TTC549 (cell line): ENCODE measurements around the gene ZNF587B.
"Not testable (repeated sequence)": the region's sequence is repeated elsewhere in the genome, so short reads cannot be mapped to it uniquely, and the experiment has no call there.

Experiments
- FAIRE-seq: peaks from 2 replicates; lab custom pipeline; 2012; peaks lifted over from hg19 to GRCh38; lab: Jason Lieb, UNC

ZNF587B gene

GRCh38 chr19:57830071-57830602, at the start of gene ZNF587B:
TSS of gene ZNF587B (plus strand) at chr19:57830299. CDS start at chr19:57830529, 230 bp downstream.
- FAIRE-seq, result no peak

DNA sequence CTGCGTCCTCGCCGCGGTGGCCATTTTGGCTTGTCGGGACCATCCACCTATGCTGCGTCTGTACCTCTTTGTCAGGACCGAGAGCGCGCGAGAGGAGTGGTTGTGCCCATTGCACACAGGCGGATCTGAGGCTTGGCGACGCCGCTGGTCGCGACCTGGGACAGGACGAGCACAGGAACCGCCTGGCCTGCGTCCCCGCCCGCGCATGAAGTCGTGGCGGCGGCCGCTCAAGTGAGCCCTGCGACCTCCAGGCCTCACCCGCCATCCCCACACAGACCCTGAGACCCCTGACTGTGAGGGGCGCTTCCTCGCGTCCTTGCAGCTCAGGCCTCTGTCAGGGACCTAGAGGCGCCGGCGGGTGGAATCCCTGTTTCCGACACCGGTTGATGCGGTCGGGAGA, 43.8 kb upstream of the ZNF587B start:
- no peak for FAIRE-seq

DNA sequence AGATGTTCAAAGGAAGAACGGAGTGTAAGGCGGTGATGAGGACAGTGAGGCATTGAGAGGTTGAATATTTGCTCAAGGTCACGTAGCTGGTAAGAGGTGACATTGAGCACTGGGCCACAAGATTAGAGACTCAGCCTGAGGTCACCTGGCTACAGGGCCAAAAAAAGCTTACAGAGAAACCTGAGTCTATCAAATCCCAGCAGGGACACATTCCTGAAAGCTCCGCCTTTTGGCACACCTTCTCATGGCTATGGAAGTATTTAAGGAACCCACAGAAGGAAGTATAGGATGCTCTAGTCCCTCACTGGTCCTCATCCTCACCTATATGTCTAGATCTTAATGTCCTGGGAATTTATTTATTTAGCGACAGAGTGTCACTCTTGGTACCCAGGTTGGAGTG, 43.2 kb upstream of the ZNF587B start:
- no peak for FAIRE-seq

DNA sequence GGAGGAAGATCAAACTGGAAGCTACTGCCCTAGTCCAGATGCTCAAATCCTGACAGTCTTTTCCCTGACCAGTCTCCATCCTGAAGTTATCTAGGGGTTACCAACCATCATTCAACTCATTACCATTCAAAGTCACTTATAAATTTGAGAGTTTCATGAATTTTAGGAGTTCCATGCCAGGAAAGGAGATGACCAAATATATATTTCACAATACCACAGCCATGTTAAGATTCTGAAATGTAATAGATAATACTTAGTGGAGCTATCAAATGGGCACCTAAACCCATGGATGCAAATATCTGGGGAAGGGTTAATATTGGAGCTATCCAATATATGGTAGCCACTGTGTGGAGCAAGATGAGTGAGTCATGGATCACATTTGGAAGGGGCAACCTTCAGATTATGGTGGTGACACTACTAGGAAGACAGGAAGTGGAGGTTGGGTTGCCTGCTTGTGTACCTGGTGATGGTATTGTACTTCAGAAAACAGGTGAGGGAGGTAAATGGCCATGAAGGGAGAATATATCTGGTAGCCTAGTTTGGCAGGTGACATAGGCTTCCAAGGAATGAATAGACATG, 41.9 kb upstream of the ZNF587B start:
- no peak for FAIRE-seq

DNA sequence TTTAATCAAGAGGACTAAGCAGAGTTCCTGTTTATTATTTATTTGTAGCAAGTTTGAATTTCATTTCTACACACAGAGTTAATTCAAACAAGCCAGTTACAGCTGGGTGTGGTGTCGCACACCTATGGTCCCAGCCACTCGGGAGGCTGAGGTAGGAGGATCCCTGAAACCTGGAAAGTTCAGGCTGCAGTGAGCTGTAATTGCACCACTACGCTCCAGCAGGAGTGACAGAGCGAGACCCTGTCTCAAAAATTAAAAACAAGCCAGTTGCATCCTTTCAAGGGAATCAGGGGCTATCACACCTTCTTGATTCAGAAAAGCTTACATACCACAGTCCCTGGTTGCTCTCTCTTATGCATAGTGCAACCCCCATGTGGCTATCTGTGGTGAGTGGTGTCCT, 40.8 kb upstream of the ZNF587B start:
- FAIRE-seq, result no peak

DNA sequence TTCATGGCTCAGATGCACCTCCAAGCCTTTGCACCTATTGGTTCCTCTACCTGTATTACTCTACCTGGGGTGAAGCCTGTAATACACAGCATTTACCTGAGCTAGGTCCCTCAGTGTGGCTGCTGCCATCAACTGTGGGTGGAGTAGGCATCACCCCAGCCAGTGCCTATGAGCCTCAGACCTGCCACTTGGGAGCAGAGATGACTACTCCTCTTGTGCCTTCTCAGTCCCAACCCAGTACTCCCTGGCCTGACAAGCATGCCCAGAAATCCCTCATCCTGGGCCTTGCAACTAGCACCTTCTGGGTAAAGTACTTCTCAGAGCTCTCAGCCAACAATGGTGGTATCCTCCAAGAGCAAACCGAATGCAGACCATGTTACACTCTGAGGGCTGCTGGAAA, 33.5 kb upstream of the ZNF587B start:
- FAIRE-seq, result not testable (repeated sequence)

DNA sequence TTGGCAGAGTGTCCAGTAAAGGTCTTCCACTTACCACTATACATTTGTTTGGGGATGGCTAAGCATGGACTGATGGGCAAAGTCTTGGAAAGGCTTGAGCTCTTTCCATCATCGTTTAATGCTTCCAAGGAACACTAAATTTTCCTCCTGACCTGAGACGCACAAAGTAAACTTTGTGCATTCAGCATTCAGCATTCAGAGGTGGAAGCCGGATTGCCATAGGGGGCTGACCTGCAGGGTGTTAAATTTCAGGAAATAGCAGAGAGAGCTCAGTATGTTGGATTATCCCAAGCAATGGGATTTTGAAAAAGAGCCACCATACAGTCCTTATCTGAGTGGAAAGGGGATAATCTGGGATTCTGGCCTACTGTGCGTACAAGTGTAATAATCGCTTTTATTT, 29.4 kb upstream of the ZNF587B start:
- no peak for FAIRE-seq

DNA sequence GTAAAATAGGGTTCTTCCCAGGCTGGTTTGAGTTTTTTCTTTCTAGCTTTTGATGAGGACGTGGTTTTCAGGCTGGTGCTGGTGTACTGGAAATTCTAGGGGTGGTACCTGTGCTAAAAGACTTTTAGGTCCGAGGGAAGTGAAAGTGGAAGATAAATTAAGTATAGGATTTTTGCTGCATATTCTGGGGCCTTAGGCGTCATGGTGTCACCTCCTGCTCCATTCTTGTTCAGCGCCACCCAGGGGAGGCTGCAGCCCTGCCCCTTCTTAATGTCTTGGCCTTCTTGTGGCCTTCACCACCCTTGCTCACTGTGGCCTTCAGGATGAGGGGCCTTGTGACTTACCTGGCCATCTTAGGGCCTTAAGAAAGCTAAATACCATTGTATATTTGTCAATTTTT, 27.8 kb upstream of the ZNF587B start:
- FAIRE-seq, result no peak

- no peak for FAIRE-seq
Measured at GRCh38 chr19:57803265-57803593, 26.9 kb upstream of the ZNF587B start.

GRCh38 chr19:57803594-57804325, 26.3 kb upstream of the ZNF587B start:
- no peak for FAIRE-seq

- no peak for FAIRE-seq
Measured at GRCh38 chr19:57807541-57807940, 22.6 kb upstream of the ZNF587B start.

DNA sequence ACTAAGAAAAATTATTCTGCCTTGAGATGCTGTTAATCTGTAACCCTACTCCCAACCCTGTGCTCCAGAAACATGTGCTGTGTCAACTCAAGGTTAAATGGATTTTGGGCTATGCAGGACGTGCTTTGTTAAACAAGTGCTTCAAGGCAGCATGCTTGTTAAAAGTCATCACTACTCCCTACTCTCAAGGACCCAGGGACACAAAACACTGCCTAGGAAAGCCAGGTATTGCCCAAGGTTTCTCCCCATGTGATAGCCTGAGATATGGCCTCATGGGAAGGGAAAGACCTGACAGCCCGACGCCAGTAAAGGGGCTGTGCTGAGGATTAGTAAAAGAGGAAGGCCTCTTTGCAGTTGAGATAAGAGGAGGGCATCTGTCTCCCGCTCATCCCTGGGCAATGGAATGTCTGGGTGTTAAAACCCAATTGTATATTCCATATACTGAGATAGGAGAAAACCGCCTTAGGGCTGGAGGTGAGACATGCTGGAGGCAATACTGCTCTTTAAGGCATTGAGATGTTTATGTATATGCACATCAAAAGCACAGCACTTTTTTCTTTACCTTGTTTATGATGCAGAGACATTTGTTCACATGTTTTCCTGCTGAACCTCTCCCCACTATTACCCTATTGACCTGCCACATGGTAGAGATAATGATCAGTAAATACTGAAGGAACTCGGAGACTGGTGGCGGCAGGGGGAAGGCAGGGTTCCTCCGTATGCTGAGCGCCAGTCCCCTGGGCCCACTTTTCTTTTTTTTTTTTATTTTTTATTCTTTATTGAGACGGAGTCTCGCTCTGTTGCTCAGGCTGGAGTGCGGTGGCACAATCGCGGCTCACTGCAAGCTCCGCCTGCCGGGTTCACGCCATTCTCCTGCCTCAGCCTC, 19.4 kb upstream of the ZNF587B start:
- FAIRE-seq, result not testable (repeated sequence)

GRCh38 chr19:57812226-57812625, 17.9 kb upstream of the ZNF587B start:
- no peak for FAIRE-seq

DNA sequence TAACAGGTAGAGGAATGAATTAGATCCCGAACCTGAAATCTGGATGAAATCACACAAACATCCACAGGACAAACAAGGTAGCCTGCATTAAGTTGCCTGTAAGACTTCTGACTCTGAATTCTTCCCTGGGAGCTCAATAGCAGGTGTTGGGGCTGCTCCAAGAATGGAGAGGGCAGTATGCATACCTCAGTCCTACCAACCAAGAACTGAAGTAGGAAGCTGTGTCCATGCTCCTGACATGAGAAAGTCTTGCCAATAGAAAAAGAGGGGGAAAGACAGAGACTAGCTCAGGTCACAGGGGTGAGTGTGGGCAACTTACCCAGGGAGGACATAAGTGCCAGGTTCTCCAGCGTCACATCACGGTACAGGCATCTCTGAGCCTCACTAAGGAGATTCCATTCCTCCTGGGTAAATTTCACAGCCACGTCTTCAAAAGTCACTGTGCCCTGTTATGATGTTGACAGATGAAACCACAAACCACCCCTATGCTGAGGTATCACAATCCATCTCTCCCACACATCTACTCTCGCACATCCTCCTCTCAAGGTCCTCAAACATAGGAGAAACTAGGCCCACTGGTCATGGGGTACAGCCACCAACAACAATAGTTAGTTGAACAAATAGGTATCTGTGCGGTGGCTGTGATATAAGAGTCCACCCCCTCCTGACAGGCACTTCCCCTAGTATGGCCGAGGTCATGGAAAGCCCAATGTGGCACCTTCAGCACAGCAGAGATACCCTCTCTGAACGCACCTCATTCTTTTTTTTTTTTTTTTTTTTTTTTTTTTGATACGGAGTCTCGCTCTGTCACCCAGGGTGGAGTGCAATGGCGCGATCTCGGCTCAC, 16.9 kb upstream of the ZNF587B start:
- FAIRE-seq, result not testable (repeated sequence)

DNA sequence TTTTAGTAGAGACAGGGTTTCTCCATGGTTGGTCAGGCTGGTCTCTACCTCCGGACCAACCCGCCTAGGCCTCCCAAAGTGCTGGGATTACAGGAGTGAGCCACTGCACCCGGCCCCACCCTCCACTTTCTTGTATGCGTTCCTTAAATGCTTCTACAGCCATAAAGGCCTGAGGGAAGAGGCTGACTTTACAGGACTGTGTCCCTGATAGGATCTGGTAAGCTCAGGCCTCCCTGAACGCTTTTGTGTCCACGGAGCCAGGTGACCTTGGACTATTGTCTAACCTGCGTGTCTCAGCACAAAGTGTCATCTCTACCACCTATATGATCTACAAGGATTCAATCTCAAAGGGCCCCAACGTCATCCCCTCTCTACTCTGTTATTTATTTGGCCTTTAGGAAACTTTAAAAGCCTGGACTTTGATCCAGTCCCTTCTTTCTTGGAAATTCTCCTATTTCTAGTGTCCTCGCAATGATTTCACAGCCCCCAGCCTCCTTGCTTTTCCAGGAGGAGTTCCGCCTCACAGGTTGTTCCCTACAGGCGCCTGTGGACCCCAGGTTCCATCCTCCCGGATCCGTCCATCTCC, 16.1 kb upstream of the ZNF587B start:
- no peak for FAIRE-seq

DNA sequence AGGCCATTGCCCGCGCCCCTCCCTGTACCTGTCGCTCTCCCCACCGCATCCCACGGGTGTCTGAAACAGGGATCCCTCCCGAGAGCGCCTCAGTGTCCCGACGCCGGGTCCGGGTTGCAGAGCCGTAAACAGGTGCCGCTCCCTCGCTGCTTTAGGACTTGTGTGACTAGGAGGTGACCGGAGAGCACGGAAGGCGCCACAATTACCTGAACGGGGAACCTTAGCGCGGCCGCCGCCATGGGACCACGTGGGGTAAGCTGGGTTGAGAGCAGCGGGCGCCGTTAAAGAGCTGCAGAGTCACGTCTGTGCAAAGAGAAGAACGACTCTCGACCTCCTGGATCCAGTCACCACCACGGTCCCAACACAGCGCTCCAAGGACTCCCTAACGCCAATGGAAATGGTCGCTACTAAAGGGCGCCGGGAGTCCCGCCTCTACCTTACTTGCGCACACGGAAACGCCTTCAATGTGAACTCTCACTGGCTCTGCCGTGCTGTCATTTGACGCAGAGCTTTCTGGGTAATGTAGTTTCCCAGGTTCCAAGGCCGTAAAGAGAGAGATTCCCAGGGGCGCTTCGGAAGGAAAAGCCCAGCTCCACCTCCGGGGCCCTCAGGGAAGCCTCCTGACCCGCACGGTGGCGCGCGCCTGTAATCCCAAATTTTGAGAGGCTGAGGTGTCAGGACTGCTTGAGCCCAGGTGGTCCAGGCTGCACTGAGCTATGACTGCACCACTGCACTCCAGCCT, 15.4 kb upstream of the ZNF587B start, which contains the start of gene ZNF552:
TSS of gene ZNF552 (minus strand) at position 409 of the 742 bp plus-strand sequence. CDS start at position 239, 170 bp downstream.
- peak; percentile 43 for FAIRE-seq

DNA sequence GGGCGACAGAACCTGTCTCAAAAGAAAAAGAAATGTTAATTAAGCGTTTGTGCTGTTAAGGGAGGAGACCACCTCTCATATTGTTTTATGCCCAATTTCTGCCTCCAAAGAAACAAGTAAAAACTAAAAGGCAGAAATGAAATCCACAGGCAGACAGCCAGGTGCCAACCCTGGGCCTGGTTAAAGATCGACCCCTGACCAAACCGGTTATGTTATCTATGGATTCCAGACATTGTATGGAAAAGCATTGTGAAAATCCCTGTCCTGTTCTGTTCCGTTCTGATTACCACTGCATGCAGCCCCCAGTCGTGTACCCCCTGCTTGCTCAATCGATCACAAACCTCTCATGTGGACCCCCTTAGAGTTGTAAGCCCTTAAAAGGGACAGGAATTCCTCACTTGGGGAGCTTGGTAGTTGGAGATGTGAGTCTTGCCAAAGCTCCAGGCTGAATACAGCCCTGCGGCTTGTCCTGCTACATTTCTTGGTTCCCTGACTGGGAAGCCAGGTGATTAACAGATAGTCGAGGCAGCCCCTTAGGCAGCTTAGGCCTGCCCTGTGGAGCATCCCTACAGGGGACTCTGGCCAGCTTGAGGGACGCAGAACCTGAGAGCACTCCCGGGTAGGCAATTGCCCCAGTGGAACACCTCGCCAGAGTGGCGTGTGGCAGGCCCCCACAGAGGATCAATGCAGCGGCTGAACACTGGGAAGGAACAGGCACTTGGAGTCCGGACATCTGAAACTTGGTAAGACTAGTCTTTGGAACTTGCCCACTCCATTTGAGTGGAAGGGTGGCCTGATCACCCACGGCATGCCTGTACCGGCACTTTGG, 14.6 kb upstream of the ZNF587B start:
- FAIRE-seq, result no peak

- FAIRE-seq, result no peak
Measured at GRCh38 chr19:57816652-57817051, 13.4 kb upstream of the ZNF587B start.

- no peak for FAIRE-seq
Measured at GRCh38 chr19:57817976-57818375, 12.1 kb upstream of the ZNF587B start.

DNA sequence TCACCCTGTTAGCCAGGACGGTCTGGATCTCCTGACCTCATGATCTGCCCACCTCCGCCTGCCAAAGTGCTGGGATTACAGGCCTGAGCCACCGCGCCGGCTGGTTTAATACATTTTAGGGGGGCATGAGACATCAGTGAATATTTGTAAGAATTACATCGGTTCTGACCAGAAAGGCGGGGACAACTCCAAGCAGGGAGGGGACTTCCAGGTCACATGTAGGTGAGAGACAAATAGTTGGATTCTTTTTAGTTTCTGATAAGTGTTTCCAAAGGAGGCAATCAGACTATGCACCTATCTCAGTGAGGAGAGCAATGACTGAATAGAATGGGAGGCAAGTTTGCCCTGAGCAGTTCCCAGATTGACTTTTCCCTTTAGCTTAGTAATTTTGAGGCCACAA, 11.7 kb upstream of the ZNF587B start:
- no peak for FAIRE-seq
